ENCODE measurements around the gene DNAJB5. TPM values are rescaled to one million over a fixed set of nuclear protein-coding genes. Genes with fewer than 3 reads are reported as not detected.

DNAJB5 gene
- polyA plus RNA-seq, 1 donor from 2014 or later, result 99.1 TPM

DNA sequence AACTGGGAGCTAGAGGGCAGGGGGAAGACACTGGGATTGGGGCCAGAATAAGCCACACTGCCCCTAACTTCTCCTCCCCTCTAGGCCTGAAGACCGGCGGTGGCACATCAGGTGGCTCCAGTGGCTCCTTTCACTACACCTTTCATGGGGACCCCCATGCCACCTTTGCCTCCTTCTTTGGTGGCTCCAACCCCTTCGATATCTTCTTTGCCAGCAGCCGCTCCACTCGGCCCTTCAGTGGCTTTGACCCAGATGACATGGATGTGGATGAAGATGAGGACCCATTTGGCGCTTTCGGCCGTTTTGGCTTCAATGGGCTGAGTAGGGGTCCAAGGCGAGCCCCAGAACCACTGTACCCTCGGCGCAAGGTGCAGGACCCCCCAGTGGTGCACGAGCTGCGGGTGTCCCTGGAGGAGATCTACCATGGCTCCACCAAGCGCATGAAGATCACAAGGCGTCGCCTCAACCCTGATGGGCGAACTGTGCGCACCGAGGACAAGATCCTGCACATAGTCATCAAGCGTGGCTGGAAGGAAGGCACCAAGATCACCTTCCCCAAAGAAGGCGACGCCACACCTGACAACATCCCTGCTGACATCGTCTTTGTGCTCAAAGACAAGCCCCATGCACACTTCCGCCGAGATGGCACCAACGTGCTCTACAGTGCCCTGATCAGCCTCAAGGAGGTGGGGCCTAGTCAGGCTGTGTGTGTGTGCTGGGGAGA, 6.8 kb downstream of the DNAJB5 start:
- TF ChIP-seq EZH2 (IDR thresholded peaks at IDR 0.05; ENCODE audit: borderline replicate concordance, insufficient read depth, low read length, poor library complexity, severe bottlenecking) (no peak), POLR2AphosphoS5 (IDR thresholded peaks at IDR 0.05) (no peak), SMC3 (conservative IDR thresholded peaks at IDR 0.05; ENCODE audit: poor library complexity) (no peak), TAF1 (IDR thresholded peaks at IDR 0.05; ENCODE audit: low read depth) (no peak), EP300 (conservative IDR thresholded peaks at IDR 0.05; ENCODE audit: poor library complexity, severe bottlenecking) (no peak), RAD21 (conservative IDR thresholded peaks at IDR 0.05) (no peak), MXI1 (conservative IDR thresholded peaks at IDR 0.05; ENCODE audit: poor library complexity, severe bottlenecking) (no peak)
- TF ChIP-seq, protein P1, sequence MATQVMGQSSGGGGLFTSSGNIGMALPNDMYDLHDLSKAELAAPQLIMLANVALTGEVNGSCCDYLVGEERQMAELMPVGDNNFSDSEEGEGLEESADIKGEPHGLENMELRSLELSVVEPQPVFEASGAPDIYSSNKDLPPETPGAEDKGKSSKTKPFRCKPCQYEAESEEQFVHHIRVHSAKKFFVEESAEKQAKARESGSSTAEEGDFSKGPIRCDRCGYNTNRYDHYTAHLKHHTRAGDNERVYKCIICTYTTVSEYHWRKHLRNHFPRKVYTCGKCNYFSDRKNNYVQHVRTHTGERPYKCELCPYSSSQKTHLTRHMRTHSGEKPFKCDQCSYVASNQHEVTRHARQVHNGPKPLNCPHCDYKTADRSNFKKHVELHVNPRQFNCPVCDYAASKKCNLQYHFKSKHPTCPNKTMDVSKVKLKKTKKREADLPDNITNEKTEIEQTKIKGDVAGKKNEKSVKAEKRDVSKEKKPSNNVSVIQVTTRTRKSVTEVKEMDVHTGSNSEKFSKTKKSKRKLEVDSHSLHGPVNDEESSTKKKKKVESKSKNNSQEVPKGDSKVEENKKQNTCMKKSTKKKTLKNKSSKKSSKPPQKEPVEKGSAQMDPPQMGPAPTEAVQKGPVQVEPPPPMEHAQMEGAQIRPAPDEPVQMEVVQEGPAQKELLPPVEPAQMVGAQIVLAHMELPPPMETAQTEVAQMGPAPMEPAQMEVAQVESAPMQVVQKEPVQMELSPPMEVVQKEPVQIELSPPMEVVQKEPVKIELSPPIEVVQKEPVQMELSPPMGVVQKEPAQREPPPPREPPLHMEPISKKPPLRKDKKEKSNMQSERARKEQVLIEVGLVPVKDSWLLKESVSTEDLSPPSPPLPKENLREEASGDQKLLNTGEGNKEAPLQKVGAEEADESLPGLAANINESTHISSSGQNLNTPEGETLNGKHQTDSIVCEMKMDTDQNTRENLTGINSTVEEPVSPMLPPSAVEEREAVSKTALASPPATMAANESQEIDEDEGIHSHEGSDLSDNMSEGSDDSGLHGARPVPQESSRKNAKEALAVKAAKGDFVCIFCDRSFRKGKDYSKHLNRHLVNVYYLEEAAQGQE (IDR thresholded peaks at IDR 0.05; ENCODE audit: borderline replicate concordance), result no peak
- TF ChIP-seq, protein P2, sequence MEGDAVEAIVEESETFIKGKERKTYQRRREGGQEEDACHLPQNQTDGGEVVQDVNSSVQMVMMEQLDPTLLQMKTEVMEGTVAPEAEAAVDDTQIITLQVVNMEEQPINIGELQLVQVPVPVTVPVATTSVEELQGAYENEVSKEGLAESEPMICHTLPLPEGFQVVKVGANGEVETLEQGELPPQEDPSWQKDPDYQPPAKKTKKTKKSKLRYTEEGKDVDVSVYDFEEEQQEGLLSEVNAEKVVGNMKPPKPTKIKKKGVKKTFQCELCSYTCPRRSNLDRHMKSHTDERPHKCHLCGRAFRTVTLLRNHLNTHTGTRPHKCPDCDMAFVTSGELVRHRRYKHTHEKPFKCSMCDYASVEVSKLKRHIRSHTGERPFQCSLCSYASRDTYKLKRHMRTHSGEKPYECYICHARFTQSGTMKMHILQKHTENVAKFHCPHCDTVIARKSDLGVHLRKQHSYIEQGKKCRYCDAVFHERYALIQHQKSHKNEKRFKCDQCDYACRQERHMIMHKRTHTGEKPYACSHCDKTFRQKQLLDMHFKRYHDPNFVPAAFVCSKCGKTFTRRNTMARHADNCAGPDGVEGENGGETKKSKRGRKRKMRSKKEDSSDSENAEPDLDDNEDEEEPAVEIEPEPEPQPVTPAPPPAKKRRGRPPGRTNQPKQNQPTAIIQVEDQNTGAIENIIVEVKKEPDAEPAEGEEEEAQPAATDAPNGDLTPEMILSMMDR (IDR thresholded peaks at IDR 0.05; ENCODE audit: poor library complexity, severe bottlenecking), result no peak
- Histone ChIP-seq H3K9ac (ENCODE audit: low read length) (no peak overlapping the region), H3K9me2 (ENCODE audit: insufficient read depth, low read length) (no peaks in the 10 kb centered on the region), H3K9me3 (ENCODE audit: low read length) (no peaks in the 10 kb centered on the region), H2AFZ (ENCODE audit: low read depth, low read length) (no peak overlapping the region), H4K20me1 (ENCODE audit: insufficient read depth) (no peaks in the 10 kb centered on the region), H3K4me3 (ENCODE audit: low read length) (no peak overlapping the region), H3K79me2 (replicated peaks; ENCODE audit: insufficient read depth, low read length) (peaks cover 32% of the 10 kb centered on the region), H3K36me3 (ENCODE audit: insufficient read depth, low read length) (peaks cover 17% of the 10 kb centered on the region), H3F3A (ENCODE audit: insufficient read depth, low read length, poor library complexity, severe bottlenecking) (no peaks in the 10 kb centered on the region), H3K27me3 (ENCODE audit: insufficient read depth, low read depth, low read length) (no peaks in the 10 kb centered on the region), H3K27ac (ENCODE audit: low read length) (no peak overlapping the region), H3K4me2 (ENCODE audit: low read length) (no peak overlapping the region)

DNA sequence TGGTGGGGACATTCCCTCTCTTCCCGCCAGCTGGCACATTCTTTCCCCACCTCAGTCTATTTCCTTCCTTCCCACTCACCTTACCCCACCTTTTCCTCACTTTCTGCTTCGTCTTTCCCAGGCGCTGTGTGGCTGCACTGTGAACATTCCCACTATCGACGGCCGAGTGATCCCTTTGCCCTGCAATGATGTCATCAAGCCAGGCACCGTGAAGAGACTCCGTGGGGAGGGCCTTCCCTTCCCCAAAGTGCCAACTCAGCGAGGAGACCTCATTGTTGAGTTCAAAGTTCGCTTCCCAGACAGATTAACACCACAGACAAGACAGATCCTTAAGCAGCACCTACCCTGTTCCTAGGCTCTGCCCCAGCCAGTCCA, 7.3 kb downstream of the DNAJB5 start:
- H3K4me2 ChIP-seq (ENCODE audit: low read length), result no peak overlapping the region
- no peak overlapping the region for H3K9ac ChIP-seq (ENCODE audit: low read length)
- peaks cover 17% of the 10 kb centered on the region for H3K36me3 ChIP-seq (ENCODE audit: insufficient read depth, low read length)

More for the DNA sequence above, 7.3 kb downstream of the DNAJB5 start:
- Histone ChIP-seq H3K9me3 (ENCODE audit: low read length) (no peaks in the 10 kb centered on the region), H2AFZ (ENCODE audit: low read depth, low read length) (no peak overlapping the region), H3K4me3 (ENCODE audit: low read length) (no peak overlapping the region), H3K27me3 (ENCODE audit: insufficient read depth, low read depth, low read length) (no peaks in the 10 kb centered on the region), H3F3A (ENCODE audit: insufficient read depth, low read length, poor library complexity, severe bottlenecking) (no peaks in the 10 kb centered on the region), H3K9me2 (ENCODE audit: insufficient read depth, low read length) (no peaks in the 10 kb centered on the region), H4K20me1 (ENCODE audit: insufficient read depth) (no peaks in the 10 kb centered on the region), H3K27ac (ENCODE audit: low read length) (no peak overlapping the region), H3K79me2 (replicated peaks; ENCODE audit: insufficient read depth, low read length) (peaks cover 28% of the 10 kb centered on the region)
- TF ChIP-seq RAD21 (conservative IDR thresholded peaks at IDR 0.05) (no peak), SMC3 (conservative IDR thresholded peaks at IDR 0.05; ENCODE audit: poor library complexity) (no peak), MXI1 (conservative IDR thresholded peaks at IDR 0.05; ENCODE audit: poor library complexity, severe bottlenecking) (no peak), EP300 (conservative IDR thresholded peaks at IDR 0.05; ENCODE audit: poor library complexity, severe bottlenecking) (no peak), EZH2 (IDR thresholded peaks at IDR 0.05; ENCODE audit: borderline replicate concordance, insufficient read depth, low read length, poor library complexity, severe bottlenecking) (no peak), POLR2AphosphoS5 (IDR thresholded peaks at IDR 0.05) (no peak), TAF1 (IDR thresholded peaks at IDR 0.05; ENCODE audit: low read depth) (no peak)
- TF ChIP-seq, protein P1 (IDR thresholded peaks at IDR 0.05; ENCODE audit: borderline replicate concordance), result no peak
- TF ChIP-seq, protein P2 (IDR thresholded peaks at IDR 0.05; ENCODE audit: poor library complexity, severe bottlenecking), result no peak

All from neural cell (in vitro differentiated cells).